GM20000 (cell line): ENCODE measurements around the gene CHRNB2.

Experiments used
- DNase-seq: peaks from one replicate; pipeline ENCODE4 v3.0.0; 2012; ENCODE audit warnings: low spot score
- TF ChIP-seq, protein P1 (sequence below): IDR thresholded peaks from 2 replicates; pipeline ENCODE4 v1.5.1; 2012; ENCODE audit warnings: mild to moderate bottlenecking, control low read depth; ENCODE audit errors: extremely low read depth, missing control alignments

The CHRNB2 gene

DNA sequence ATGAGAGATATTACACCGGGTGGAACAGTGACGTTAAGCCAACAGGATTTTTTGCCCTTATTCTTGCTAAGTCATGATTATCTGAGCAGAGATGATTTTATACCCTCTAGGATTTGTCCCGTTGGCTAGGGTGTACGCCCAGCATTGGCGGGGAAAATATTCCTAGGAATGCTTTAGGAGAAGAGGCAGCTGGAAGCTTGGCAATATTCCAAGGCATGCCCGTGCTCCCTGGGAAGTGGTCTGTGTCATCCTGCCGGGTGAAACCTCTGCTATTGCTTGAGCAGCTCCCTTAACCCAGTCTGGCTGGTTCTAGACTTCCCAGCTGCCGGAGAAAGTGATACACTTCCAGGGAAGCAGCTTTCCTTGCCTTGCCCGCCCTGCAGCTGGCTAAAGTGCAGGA is 16.2 kb downstream of the CHRNB2 start:
- TF ChIP-seq, protein P1, sequence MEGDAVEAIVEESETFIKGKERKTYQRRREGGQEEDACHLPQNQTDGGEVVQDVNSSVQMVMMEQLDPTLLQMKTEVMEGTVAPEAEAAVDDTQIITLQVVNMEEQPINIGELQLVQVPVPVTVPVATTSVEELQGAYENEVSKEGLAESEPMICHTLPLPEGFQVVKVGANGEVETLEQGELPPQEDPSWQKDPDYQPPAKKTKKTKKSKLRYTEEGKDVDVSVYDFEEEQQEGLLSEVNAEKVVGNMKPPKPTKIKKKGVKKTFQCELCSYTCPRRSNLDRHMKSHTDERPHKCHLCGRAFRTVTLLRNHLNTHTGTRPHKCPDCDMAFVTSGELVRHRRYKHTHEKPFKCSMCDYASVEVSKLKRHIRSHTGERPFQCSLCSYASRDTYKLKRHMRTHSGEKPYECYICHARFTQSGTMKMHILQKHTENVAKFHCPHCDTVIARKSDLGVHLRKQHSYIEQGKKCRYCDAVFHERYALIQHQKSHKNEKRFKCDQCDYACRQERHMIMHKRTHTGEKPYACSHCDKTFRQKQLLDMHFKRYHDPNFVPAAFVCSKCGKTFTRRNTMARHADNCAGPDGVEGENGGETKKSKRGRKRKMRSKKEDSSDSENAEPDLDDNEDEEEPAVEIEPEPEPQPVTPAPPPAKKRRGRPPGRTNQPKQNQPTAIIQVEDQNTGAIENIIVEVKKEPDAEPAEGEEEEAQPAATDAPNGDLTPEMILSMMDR = no peak
- DNase-seq = no peak

DNA sequence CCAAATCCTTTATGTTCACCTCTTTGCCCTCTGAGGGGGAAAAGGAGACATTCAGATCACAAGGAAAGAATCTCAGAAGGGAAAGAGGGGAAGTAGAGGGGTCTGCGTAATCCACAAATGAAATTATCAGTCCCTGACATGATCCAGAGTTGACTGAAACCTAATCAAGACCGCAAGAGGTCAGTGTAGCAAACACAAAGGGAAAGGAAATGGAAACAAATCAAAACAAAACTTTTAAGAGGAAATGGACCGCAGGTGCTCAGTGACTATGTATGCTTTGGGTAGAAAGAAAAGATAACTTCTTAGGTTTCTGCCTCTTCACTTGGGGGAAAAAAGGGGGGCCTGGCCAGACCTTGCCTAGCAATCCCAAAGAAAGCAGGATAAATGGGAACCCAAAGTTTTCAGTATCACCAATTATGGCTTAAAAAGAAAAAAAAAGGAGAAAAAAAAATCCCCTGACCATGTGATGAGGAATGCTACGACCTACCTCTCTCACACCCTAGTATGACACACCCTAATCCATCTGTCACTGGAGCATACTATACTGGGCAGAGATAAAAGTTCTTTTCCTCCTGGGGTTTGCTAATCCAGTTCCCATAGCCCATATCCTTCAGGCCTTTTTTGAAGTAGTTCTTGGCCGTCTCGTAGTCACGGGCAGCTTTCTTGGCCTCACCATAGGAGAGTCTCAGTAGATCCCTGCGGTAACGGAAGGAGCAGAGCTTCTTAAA is 16.9 kb downstream of the CHRNB2 start:
- DNase-seq = no peak
- TF ChIP-seq, protein P1 = no peak

DNA sequence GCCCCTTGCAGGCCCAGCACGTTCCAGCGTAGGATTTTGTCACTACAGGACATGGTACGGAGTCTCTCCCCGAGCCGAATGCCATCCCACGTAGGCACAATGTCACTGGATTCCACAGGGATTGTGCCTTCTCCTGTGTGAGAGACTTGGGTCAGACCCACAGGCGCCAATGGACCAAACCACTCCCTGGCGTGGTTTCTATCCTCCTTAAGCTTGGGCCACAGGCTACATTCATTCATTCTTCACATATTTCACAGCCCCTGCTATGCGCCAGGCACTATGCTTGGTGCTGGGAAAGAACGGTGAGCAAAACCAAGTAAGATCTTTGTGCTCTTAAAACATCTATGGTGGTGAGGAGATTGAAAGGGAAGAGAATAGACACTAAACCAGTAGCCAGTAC is 18.7 kb downstream of the CHRNB2 start:
- TF ChIP-seq, protein P1 = no peak
- no peak for DNase-seq

DNA sequence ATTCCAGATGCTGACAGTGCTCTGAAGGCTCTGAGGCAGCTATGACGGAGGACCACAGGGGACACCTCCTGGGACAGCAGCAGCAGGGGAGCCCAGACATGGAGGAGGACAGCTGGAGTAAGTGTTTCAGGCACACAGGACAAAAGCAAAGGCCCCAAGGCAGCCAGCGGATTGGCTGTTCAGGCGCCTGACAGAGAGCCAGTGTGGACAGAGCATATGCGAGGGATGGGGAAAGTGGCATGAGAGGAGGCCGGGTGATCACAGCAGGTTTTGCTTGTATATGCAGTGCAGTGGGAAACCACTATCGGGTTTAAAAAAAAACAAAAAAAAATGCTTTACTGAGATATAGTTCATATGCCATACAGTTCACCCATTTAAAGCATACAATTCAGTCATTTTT is 19.1 kb downstream of the CHRNB2 start:
- DNase-seq = no peak
- TF ChIP-seq, protein P1 = no peak

DNA sequence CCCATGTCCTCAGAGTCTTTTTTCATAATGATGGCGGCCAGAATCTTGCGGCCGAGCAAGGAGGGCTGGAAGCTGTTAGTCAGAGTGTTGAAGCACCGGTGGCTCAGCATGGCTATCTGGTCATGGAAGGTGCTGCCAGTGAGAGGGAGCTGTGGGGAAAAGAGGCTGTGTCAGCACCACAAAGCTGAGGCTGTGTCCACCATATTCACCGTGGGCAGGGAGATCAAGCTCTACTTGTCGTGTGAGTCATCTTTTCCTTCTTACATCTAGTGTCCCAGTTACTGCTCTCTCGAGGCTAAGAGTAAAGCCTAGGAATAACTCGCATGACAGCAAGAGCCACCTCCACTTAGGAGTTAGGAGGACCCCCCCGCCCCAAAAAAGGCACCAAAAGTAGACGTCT is 22.2 kb downstream of the CHRNB2 start:
- TF ChIP-seq, protein P1 = no peak
- DNase-seq = no peak

DNA sequence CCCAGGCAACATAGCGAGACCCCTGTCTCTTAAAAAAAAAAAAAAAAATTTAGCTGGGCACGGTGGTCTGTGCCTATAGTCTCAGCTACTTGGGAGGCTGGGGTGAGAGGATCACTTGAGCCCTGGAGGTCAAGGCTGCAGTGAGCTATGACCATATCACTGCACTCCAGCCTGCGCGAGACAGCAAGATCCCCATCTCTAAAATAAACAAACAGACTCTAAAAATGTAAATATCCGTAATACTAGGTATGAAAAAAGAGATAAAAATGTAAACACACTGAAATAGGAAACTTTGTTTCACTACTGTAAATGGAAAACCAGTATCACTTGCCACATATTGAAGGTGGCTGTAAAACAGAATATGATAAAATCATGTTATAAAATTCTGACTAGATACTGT is 23.2 kb downstream of the CHRNB2 start:
- DNase-seq = no peak
- TF ChIP-seq, protein P1 = no peak

DNA sequence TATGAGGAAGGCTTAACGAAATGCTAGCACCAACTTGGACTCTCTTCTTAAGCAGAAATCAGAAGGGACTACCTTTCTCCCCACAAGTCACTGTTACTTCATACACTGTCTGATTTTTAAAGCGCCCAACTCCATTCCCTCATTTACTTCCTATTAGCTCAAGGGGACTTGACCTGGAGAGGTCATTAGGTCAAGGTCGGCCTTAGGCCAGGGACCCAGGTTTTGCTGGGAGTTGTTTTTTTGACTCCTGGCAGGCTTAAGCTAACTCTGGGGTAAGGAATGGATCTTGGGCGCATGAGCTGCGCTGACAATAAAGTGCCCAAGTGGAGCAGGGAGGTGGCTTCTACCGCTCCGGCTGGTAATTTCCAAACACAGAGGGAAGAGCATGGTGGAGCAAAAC is 23.6 kb downstream of the CHRNB2 start:
- TF ChIP-seq, protein P1 = no peak
- no peak for DNase-seq
